Ishikawa (cell line): Measurements from ENCODE around the gene CPEB3.

ENCODE experiments used
- CEBPB ChIP-seq: IDR thresholded peaks from 2 replicates; pipeline ENCODE4 v1.6.1; 2012
- CREB1 ChIP-seq: IDR thresholded peaks from 2 replicates; pipeline ENCODE4 v1.6.1; 2012; ENCODE audit warnings: low read depth
- EGR1 ChIP-seq: IDR thresholded peaks from 2 replicates; pipeline ENCODE4 v1.6.1; 2012
- EP300 ChIP-seq: IDR thresholded peaks from 2 replicates; pipeline ENCODE4 v1.6.1; 2012; ENCODE audit warnings: borderline replicate concordance
- FOXM1 ChIP-seq: IDR thresholded peaks from 2 replicates; pipeline ENCODE4 v1.6.1; 2012; ENCODE audit warnings: low read depth, borderline replicate concordance
- MAX ChIP-seq: IDR thresholded peaks from 2 replicates; pipeline ENCODE4 v1.6.1; 2012
- NFIC ChIP-seq: IDR thresholded peaks from 2 replicates; pipeline ENCODE4 v1.6.1; 2012
- RAD21 ChIP-seq: IDR thresholded peaks from 2 replicates; pipeline ENCODE4 v1.6.1; 2012; ENCODE audit warnings: low read depth
- REST ChIP-seq: IDR thresholded peaks from 2 replicates; pipeline ENCODE4 v1.6.1; 2012; ENCODE audit warnings: low read depth, mild to moderate bottlenecking
- TAF1 ChIP-seq: IDR thresholded peaks from 2 replicates; pipeline ENCODE4 v1.6.1; 2012; ENCODE audit warnings: low read depth, mild to moderate bottlenecking
- TCF12 ChIP-seq: IDR thresholded peaks from 2 replicates; pipeline ENCODE4 v1.6.1; 2012; ENCODE audit warnings: low read depth
- TEAD4 ChIP-seq: IDR thresholded peaks from 2 replicates; pipeline ENCODE4 v1.6.1; 2012
- USF1 ChIP-seq: IDR thresholded peaks from 2 replicates; pipeline ENCODE4 v1.6.1; 2012
- YY1 ChIP-seq: IDR thresholded peaks from 2 replicates; pipeline ENCODE4 v1.6.1; 2012; ENCODE audit warnings: low read depth
- ZBTB7A ChIP-seq: IDR thresholded peaks from 2 replicates; pipeline ENCODE4 v1.6.1; 2012; ENCODE audit warnings: low read depth

The CPEB3 gene

GRCh38 chr10:92038949-92039348, 251.9 kb downstream of the CPEB3 start:
- TF ChIP-seq TEAD4 (no peak), EGR1 (no peak), TCF12 (no peak), EP300 (no peak), FOXM1 (no peak), CEBPB (no peak), RAD21 (no peak), REST (no peak), YY1 (no peak), USF1 (no peak)

- TF ChIP-seq YY1 (no peak), CEBPB (no peak), TAF1 (no peak)
These were observed 259.3 kb downstream of the CPEB3 start for GRCh38 chr10:92031580-92031979.

GRCh38 chr10:92027141-92027540, 263.7 kb downstream of the CPEB3 start:
- TF ChIP-seq TCF12 (no peak), ZBTB7A (no peak), USF1 (no peak), TEAD4 (no peak), NFIC (no peak)

GRCh38 chr10:92024700-92025099, 266.2 kb downstream of the CPEB3 start:
- no peak for TF ChIP-seq TCF12
- no peak for TF ChIP-seq USF1
- no peak for TF ChIP-seq MAX
- TF ChIP-seq CREB1: no peak
- TF ChIP-seq EGR1: no peak
- no peak for TF ChIP-seq RAD21
- no peak for TF ChIP-seq FOXM1
- no peak for TF ChIP-seq REST
- no peak for TF ChIP-seq NFIC
- no peak for TF ChIP-seq YY1
- TF ChIP-seq TEAD4: no peak
- no peak for TF ChIP-seq TAF1
- TF ChIP-seq CEBPB: no peak
- no peak for TF ChIP-seq EP300
- no peak for TF ChIP-seq ZBTB7A

GRCh38 chr10:92014620-92015019, 276.3 kb downstream of the CPEB3 start:
- no peak for TF ChIP-seq RAD21
- TF ChIP-seq EGR1: no peak
- TF ChIP-seq ZBTB7A: no peak
- no peak for TF ChIP-seq TAF1
- no peak for TF ChIP-seq NFIC
- TF ChIP-seq USF1: no peak
- TF ChIP-seq FOXM1: no peak
- no peak for TF ChIP-seq EP300

GRCh38 chr10:92011560-92012214, 279.2 kb downstream of the CPEB3 start:
- TF ChIP-seq RAD21: no peak
- TF ChIP-seq USF1: no peak
- no peak for TF ChIP-seq NFIC
- no peak for TF ChIP-seq TCF12
- no peak for TF ChIP-seq ZBTB7A
- no peak for TF ChIP-seq CEBPB
- no peak for TF ChIP-seq EP300
- no peak for TF ChIP-seq REST
- no peak for TF ChIP-seq TEAD4
- TF ChIP-seq FOXM1: no peak
- no peak for TF ChIP-seq EGR1
- no peak for TF ChIP-seq MAX
